ENCODE results near the gene B3GAT3.

- TF ChIP-seq POLR2A (IDR thresholded peaks at IDR 0.05) (no peak), CTCF (IDR thresholded peaks at IDR 0.05) (no peak)
Measured at GRCh38 chr11:62599901-62600300, 21.9 kb downstream of the B3GAT3 start.

Measured in thyroid gland (tissue), 4 donors.